GM21723 (cell line): Measurements from ENCODE around the gene LARP6.

Experiments
- ATAC-seq: cut with Tn5 transposase; IDR thresholded peaks from one replicate; pipeline ENCODE4 v1.9.1; 2021; ENCODE audit warnings: mild to moderate bottlenecking, moderate library complexity; ENCODE audit not compliant: unreplicated experiment

The LARP6 gene

GRCh38 chr15:70796516-70797310 is 57.2 kb downstream of the LARP6 start:
- no peak for ATAC-seq

GRCh38 chr15:70795311-70795665 is 58.7 kb downstream of the LARP6 start:
- no peak for ATAC-seq

DNA sequence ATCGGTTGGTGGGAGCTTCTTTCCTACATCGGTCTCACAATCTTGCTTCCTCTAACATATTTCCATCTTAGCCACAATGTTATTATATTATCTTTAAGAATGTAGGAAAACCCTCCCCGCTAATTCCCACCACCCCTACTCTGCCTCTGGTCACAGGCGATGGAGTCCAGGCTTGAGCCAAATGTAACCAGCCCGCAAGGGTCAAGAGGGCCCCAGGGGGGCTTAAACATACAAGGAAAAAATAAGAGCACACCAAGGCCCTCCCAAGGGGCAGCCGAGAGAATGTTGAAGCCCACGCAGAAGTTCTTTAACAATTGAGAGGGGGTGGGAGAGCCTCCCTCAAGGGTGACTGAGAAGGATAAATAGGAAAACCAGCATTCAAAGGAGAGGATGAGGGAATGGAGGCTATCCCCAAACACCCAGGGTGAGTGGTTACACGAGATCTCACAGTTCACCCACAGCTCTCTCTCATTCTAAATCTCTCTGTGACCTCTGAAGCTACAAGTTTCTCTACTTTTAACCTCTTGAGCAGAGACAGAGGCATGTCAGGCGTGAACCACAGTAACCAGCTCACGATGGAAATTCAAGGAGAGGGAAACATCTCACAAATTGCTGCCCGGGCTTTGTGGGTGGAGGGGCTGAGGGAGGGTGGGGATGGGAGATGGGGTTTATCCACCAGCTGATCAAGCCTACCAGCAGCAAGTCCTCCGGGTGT is 59.2 kb downstream of the LARP6 start:
- ATAC-seq, result no peak

DNA sequence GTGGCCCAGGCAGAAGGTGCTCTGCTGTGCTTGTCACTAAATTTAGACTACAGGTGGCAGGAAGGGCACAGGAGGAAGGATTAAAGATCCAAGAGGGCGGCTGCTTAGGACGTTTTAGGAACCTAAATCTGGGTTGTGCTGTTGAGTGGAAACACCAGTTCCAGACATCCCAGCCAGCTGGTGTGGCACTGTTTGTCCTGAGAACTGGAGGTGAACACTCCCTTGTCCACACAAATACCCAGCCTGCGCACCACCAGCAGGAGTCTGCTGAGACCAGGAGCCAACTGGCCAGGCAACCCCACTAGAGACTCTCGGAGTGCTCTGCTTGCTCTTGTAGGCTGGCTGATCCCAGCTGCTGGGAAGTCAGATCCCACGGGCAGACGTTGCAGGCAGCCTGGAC is 60.3 kb downstream of the LARP6 start:
- ATAC-seq, result no peak

GRCh38 chr15:70792171-70792573 is 61.8 kb downstream of the LARP6 start:
- no peak for ATAC-seq

DNA sequence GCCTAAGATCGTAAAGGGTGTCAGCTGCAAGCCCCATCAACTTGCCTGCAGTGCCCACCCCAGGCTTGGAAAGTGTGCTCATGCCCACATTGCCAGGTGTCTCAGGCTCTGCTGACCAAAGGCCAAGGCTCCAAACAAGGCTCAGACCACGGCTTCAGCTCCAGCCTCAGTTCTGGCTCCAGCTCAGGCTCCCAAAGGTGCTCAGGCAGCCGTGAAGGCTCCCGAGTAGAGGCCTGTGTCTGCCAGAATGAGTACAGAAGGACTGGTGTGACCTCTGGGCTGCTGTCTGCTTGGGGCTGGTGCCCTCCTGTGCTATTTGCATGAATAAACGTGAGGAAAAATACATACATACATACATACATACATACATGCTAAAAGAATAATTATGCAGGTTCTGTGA is 62.7 kb downstream of the LARP6 start:
- ATAC-seq, result no peak

DNA sequence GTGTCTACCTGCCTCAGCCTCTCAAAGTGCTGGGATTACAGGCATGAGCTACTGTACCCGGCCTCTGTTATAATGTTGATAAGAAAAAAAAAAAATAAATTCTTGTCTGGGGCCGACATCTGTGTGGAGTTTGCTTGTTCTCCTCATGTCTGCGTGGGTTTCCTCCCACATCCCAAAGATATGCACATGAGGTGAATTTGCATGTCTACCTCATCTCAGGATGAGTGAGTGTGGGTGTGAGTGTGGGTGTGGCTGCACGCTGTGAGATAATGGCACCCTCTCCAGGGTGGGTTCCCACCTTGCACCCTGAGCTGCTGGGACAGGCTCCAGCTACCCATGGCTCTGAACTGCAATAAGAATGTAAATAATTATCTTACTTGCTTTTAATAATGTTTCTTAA is 64.7 kb downstream of the LARP6 start:
- no peak for ATAC-seq

- no peak for ATAC-seq
Measured at GRCh38 chr15:70788114-70789049, 65.6 kb downstream of the LARP6 start.

- ATAC-seq, result no peak
Measured at GRCh38 chr15:70786996-70787395, 67.0 kb downstream of the LARP6 start.

GRCh38 chr15:70783610-70784022 is 70.3 kb downstream of the LARP6 start:
- no peak for ATAC-seq

GRCh38 chr15:70783041-70783440 is 70.9 kb downstream of the LARP6 start:
- ATAC-seq, result no peak

- ATAC-seq, result no peak
Measured at GRCh38 chr15:70781236-70781635, 72.7 kb downstream of the LARP6 start.
